OCI-LY7 (cell line): ENCODE measurements around the gene ATP6V0A4. TPM values are rescaled to one million over a fixed set of nuclear protein-coding genes. Genes with fewer than 3 reads are reported as not detected.

ENCODE experiments used
- BruUV-seq: library from RNA; stranded (reverse); fragments of 400-500 nt; replicated peaks from 2 replicates; lab custom pipeline; 2021; lab: Mats Ljungman, UMichigan
- CTCF ChIA-PET: fragments of 300-600 bp; sonication (Branson Sonifier 250); formaldehyde crosslinking; loops from one replicate; lab custom pipeline; 2022; ENCODE audit warnings: antibody characterized with exemption; ENCODE audit not compliant: unreplicated experiment; lab: Charles Lee
- POLR2A ChIA-PET: fragments of 300-600 bp; sonication (Branson Sonifier 250); formaldehyde crosslinking; loops from one replicate; lab custom pipeline; 2022; ENCODE audit warnings: antibody characterized with exemption; lab: Charles Lee
- DNase-seq: peaks from one replicate; pipeline ENCODE4 v3.0.0-alpha.2; 2015; ENCODE audit warnings: low spot score
- H2AFZ ChIP-seq: fragments of 200-600 bp; sonication (generic), shearing (Covaris generic); 2 replicates; pipeline ENCODE4 v1.6.1; 2014; ENCODE audit warnings: mild to moderate bottlenecking, antibody characterized with exemption, low read length, moderate library complexity
- H3K27ac ChIP-seq: fragments of 200-600 bp; sonication (generic); 2 replicates; pipeline ENCODE4 v1.5.1; 2014; ENCODE audit warnings: mixed run types, low read depth, mild to moderate bottlenecking, moderate library complexity, low read length, inconsistent platforms; ENCODE audit not compliant: poor library complexity, severe bottlenecking
- H3K36me3 ChIP-seq: fragments of 200-600 bp; sonication (generic); 2 replicates; pipeline ENCODE4 v1.6.1; 2014; ENCODE audit warnings: mild to moderate bottlenecking, antibody characterized with exemption, low read length, moderate library complexity, mixed read lengths; ENCODE audit not compliant: insufficient read depth
- H3K4me1 ChIP-seq: fragments of 200-600 bp; sonication (generic); 2 replicates; pipeline ENCODE4 v1.5.1; 2014; ENCODE audit warnings: mild to moderate bottlenecking, low read length; ENCODE audit not compliant: insufficient read depth, poor library complexity, severe bottlenecking
- H3K4me2 ChIP-seq: fragments of 200-600 bp; sonication (generic); 2 replicates; pipeline ENCODE4 v1.6.1; 2014; ENCODE audit warnings: mild to moderate bottlenecking, low read length
- H3K4me3 ChIP-seq: fragments of 200-600 bp; sonication (generic); 2 replicates; pipeline ENCODE4 v1.5.1; 2014; ENCODE audit warnings: mild to moderate bottlenecking, low read depth, low read length; ENCODE audit not compliant: poor library complexity, severe bottlenecking
- H3K79me2 ChIP-seq: fragments of 200-600 bp; sonication (generic); 2 replicates; pipeline ENCODE4 v1.6.1; 2016; ENCODE audit warnings: low read depth, mild to moderate bottlenecking, low read length, moderate library complexity, mixed read lengths; ENCODE audit not compliant: insufficient read depth
- H3K9me2 ChIP-seq: fragments of 200-600 bp; sonication (generic); 2 replicates; pipeline ENCODE4 v1.6.1; 2016; ENCODE audit warnings: mild to moderate bottlenecking, low read length, mixed read lengths; ENCODE audit not compliant: insufficient read depth
- H3K9me3 ChIP-seq: fragments of 200-600 bp; sonication (generic); 2 replicates; pipeline ENCODE4 v1.6.1; 2014; ENCODE audit warnings: mild to moderate bottlenecking, mixed run types, low read length, mixed read lengths
- H4K20me1 ChIP-seq: fragments of 200-600 bp; sonication (generic); 2 replicates; pipeline ENCODE4 v1.6.1; 2014; ENCODE audit warnings: mild to moderate bottlenecking, antibody characterized with exemption, low read length, moderate library complexity, mixed read lengths; ENCODE audit not compliant: insufficient read depth
- EZH2phosphoT487 ChIP-seq: fragments of 200-600 bp; sonication (generic); IDR thresholded peaks from 2 replicates; pipeline ENCODE4 v1.6.1; 2018; ENCODE audit warnings: low read depth, borderline replicate concordance, mild to moderate bottlenecking, mixed run types, antibody characterized with exemption, low read length, moderate library complexity, mixed read lengths
- intact Hi-C: fragments of 100-400 bp; cut with micrococcal nuclease; formaldehyde crosslinking; loops from one replicate; pipeline ENCODE4 v1.10.0; 2022; ENCODE audit not compliant: unreplicated experiment
- total RNA-seq, 2 experiments: library from RNA; depleted of rRNA in 1 of 2; stranded (reverse); fragments of >200 nt in 1 of 2; shearing (Covaris generic) in 1 of 2; gene quantifications; 2 replicates each; pipeline ENCODE4 v1.2.3, GENCODE V29; 2014 to 2022
- TF ChIP-seq, protein P1 (sequence below): fragments of 200-600 bp; sonication (generic); conservative IDR thresholded peaks from 2 replicates; pipeline ENCODE4 v1.5.1; 2014; ENCODE audit warnings: mild to moderate bottlenecking, antibody characterized with exemption, low read length, moderate library complexity, mixed read lengths

Gene ATP6V0A4
- total RNA-seq, 2 experiments from 2014 or later: not detected

DNA sequence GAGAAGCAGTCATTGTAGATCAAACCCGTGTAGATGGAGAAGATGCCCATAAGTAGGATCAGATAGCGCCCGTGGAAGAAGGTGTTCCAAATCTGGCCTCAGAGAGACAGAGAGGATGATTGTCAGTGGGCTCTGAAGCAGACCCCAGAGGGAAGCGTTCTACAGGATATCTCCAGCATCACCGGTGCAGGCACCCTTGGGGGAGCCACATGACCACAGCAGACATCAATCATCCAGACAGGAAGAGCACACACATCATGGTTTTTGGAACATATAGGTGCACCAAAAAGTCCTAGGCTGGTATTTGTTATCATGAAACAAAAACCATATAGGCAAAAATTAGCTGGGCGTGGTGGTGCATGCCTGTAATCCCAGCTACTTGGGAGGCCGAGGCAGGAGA, 52.8 kb downstream of the ATP6V0A4 start:
- Histone ChIP-seq H4K20me1 (no peaks in the 10 kb centered on the region), H3K4me1 (no peaks in the 10 kb centered on the region), H3K79me2 (no peaks in the 10 kb centered on the region), H3K9me2 (no peaks in the 10 kb centered on the region), H3K4me2 (no peak overlapping the region), H3K9me3 (no peaks in the 10 kb centered on the region), H3K36me3 (no peaks in the 10 kb centered on the region), H3K27ac (no peak overlapping the region), H3K4me3 (no peak overlapping the region), H2AFZ (no peak overlapping the region)
- ChIA-PET CTCF (no interaction called here), POLR2A (no interaction called here)
- no peak for DNase-seq
- TF ChIP-seq, protein P1, sequence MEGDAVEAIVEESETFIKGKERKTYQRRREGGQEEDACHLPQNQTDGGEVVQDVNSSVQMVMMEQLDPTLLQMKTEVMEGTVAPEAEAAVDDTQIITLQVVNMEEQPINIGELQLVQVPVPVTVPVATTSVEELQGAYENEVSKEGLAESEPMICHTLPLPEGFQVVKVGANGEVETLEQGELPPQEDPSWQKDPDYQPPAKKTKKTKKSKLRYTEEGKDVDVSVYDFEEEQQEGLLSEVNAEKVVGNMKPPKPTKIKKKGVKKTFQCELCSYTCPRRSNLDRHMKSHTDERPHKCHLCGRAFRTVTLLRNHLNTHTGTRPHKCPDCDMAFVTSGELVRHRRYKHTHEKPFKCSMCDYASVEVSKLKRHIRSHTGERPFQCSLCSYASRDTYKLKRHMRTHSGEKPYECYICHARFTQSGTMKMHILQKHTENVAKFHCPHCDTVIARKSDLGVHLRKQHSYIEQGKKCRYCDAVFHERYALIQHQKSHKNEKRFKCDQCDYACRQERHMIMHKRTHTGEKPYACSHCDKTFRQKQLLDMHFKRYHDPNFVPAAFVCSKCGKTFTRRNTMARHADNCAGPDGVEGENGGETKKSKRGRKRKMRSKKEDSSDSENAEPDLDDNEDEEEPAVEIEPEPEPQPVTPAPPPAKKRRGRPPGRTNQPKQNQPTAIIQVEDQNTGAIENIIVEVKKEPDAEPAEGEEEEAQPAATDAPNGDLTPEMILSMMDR: no peak
- TF ChIP-seq EZH2phosphoT487: no peak
- no TSS peak for BruUV-seq
- intact Hi-C loops: no loop called here

DNA sequence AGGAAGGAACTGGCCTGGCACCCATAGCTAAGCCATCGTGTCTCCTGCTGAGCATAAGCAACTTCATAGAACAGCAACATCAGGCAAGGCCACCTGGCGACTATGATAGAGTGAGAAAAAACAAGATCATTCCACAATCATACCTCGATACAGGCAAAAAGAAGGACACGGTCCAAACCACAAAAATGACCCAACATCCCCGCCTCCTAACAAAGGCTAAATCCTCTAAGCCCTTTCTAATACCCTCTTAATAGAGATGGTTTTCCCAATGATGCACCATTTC, 56.6 kb downstream of the ATP6V0A4 start:
- CTCF ChIA-PET: no interaction called here

DNA sequence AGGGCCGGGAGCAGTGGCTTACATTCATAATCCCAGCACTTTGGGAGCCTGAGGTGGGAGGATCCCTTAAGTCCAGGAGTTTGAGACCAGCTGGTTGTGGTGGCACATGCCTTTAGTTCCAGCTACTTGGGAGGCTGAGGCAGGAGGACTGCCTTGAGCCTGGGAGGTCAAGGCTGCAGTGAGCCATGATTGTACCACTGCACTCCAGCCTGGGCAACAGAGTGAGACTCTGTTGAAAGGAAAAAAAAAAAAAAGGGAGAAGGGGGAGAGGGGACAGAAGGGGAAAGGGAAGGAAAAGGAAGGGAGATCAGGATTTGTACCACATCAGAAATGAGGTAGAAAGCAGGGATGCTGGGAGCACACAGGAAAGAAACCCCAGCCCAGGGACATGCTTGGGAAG, 58.1 kb downstream of the ATP6V0A4 start:
- no peak for DNase-seq
- H3K9me3 ChIP-seq: no peaks in the 10 kb centered on the region
- no peak overlapping the region for H3K4me2 ChIP-seq
- H3K9me2 ChIP-seq: no peaks in the 10 kb centered on the region
- no peak overlapping the region for H3K4me3 ChIP-seq
- H3K4me1 ChIP-seq: no peaks in the 10 kb centered on the region
- H3K79me2 ChIP-seq: no peaks in the 10 kb centered on the region
- H3K27ac ChIP-seq: no peak overlapping the region
- no peaks in the 10 kb centered on the region for H4K20me1 ChIP-seq
- no peak overlapping the region for H2AFZ ChIP-seq
- CTCF ChIA-PET: no interaction called here
- intact Hi-C loops: loop anchor here (5.0 kb wide), 2 partner anchors 127 to 733 kb away; no protein-coding TSS in a partner anchor
- no peak for TF ChIP-seq EZH2phosphoT487
- TF ChIP-seq, protein P1: no peak
- H3K36me3 ChIP-seq: no peaks in the 10 kb centered on the region
- POLR2A ChIA-PET: interaction anchor here (0.6 kb wide), 1 partner anchor 1526 kb away, joined by 5 read pairs; no protein-coding TSS in a partner anchor
- BruUV-seq: no TSS peak

More for the DNA sequence above, 56.6 kb downstream of the ATP6V0A4 start:
- Histone ChIP-seq H3K4me3 (no peak overlapping the region), H3K36me3 (no peaks in the 10 kb centered on the region), H3K4me2 (no peak overlapping the region), H3K9me2 (no peaks in the 10 kb centered on the region), H3K4me1 (no peaks in the 10 kb centered on the region), H3K79me2 (no peaks in the 10 kb centered on the region), H2AFZ (no peak overlapping the region), H4K20me1 (no peaks in the 10 kb centered on the region), H3K9me3 (no peaks in the 10 kb centered on the region), H3K27ac (no peak overlapping the region)
- DNase-seq: no peak
- intact Hi-C loops: no loop called here
- BruUV-seq: no TSS peak
- POLR2A ChIA-PET: no interaction called here
- TF ChIP-seq, protein P1: no peak
- no peak for TF ChIP-seq EZH2phosphoT487
